Dermis microvascular lymphatic vessel endothelial cell (primary cell): Measurements from ENCODE around the gene FBXL7. TPM values are rescaled to one million over a fixed set of nuclear protein-coding genes. Genes with fewer than 3 reads are reported as not detected.

Experiments
- DNase-seq, 2 donors: peaks; one replicate each; pipeline versions ENCODE4 v3.0.0 to v3.0.0-alpha.2; 2010; ENCODE audit warnings: low read depth in 2 of 2
- total RNA-seq: library from RNA; depleted of rRNA; stranded (reverse); fragments of >200 nt; gene quantifications from 2 replicates; pipeline ENCODE4 v1.2.1, GENCODE V29; 2014

The FBXL7 gene
- total RNA-seq, 1 donor from 2014 or later = 8.6 TPM

GRCh38 chr5:15704397-15704947, 204.5 kb downstream of the FBXL7 start:
- no peak for DNase-seq

GRCh38 chr5:15707631-15708030, 207.7 kb downstream of the FBXL7 start:
- DNase-seq = no peak

GRCh38 chr5:15711892-15712291, 211.9 kb downstream of the FBXL7 start:
- DNase-seq = no peak

DNA sequence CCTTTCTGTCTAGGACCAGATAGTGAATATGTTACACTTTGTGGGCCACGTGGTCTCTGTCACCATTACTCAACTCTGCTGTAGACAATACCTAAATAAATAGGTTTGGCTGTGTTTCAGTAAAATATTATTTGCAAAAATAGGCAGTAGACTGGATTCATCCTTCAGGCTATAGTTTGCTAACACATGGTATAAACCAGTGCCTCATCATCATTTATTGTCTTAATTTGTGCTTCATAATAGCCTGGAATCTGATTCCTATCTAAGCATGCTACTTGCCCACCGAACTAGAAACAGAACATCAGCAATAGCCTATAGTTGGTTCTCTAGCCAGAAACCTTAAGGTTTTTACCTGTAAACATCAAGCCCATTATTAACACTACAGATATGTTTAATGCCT, 215.6 kb downstream of the FBXL7 start:
- no peak for DNase-seq

- DNase-seq = no peak
These were observed 216.0 kb downstream of the FBXL7 start for GRCh38 chr5:15715967-15716366.

- peak in 1 of 2 donors; percentile 33 for DNase-seq
These were observed 217.0 kb downstream of the FBXL7 start for GRCh38 chr5:15717001-15717400.

- DNase-seq = peak; percentile 45 to 63
These were observed 218.6 kb downstream of the FBXL7 start for GRCh38 chr5:15718421-15719179.

DNA sequence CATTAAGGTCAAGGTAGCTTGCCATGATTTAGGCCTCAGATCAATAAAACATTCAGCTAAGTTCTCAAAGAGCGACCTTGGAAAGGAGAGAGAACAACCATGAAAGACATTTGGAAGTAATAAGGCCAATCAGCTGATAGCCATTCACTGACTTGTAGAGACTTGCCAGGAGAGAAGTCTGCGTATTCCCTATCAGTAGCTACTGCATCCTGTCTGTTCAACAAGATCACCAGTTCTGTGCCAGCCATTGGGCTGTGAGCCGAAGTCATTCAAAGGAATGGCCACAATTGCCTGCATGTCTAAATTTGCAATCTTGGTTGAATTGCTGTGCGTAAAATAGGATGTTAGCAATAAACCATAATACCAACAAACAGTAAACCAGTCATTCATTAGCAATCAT, 219.8 kb downstream of the FBXL7 start:
- peak; percentile 18 to 85 for DNase-seq

DNA sequence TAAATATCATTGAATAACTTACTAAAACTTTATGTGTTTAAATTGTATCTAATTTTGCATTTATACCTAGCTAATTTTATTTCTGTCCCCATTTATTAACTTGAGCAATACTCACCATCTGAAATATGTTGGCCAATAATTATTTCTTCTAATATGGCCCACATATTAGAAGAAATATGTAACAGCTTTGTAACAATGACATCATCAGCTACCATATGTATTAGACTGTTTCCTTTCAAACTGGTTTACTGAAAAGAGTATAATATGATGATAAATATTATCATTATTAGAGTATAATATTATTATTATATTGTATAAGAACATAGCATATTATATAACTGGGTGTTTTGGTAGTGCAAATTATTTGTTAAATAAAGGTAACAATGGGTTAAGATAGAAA, 220.5 kb downstream of the FBXL7 start:
- DNase-seq = no peak

GRCh38 chr5:15722305-15722704, 222.3 kb downstream of the FBXL7 start:
- peak; percentile 18 to 28 for DNase-seq

DNA sequence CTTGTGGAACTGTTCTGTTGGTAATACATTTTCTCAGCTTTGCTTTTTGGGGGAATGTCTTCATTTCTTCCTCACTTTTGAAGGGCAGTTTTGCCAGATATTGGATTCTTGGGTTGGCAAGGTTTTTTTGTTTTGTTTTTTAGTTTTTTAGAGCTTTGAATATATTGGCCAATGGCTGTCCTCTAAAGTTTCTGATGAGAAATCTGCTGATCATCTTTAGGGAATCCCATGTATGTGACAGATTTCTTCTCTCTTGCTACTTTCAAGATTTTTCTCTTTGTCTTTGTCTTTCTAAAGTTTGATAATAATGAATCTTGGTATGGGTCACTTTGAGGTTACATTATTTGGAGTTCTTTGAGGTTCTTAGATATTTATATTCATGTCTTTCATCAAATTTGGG, 227.4 kb downstream of the FBXL7 start:
- no peak for DNase-seq

- no peak for DNase-seq
These were observed 228.8 kb downstream of the FBXL7 start for GRCh38 chr5:15728811-15729210.

DNA sequence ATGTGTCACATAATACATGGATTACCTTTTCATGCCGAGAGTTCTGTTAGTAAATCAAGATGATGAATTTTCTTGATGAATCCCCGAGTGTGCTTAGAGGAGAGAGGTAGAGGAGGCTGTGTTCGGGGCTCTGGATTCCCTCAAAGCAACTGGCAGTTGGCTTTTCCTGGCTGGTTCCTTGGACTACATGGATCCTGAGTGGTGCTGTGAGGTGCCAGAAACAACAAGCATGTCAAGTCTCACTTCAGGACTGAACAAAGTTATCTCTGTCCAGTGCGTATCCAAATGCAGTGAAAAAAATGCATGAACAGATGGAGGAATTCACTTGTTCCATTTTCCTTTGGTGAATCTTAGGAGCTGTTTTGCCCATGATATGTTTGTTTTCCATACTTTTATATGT, 231.7 kb downstream of the FBXL7 start:
- no peak for DNase-seq

DNA sequence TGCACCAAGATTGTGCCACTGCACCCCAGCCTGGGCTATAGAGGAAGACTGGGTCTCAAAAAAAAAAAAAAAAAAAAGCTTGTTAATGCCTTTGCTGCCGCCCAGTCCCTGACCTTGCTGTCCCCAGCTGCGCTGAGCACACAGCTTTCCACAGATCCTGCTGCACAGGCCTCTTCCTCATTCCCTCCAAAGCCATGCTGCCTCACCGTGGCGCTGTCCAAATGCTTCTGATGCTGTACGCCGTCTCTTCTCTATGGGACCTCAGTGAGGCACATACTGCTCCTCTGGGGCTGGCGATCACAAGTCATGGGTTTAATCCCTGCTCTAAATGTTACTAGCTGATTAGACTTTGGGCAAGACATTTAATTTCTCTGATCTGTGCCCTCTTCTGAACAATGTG, 234.1 kb downstream of the FBXL7 start:
- no peak for DNase-seq

DNA sequence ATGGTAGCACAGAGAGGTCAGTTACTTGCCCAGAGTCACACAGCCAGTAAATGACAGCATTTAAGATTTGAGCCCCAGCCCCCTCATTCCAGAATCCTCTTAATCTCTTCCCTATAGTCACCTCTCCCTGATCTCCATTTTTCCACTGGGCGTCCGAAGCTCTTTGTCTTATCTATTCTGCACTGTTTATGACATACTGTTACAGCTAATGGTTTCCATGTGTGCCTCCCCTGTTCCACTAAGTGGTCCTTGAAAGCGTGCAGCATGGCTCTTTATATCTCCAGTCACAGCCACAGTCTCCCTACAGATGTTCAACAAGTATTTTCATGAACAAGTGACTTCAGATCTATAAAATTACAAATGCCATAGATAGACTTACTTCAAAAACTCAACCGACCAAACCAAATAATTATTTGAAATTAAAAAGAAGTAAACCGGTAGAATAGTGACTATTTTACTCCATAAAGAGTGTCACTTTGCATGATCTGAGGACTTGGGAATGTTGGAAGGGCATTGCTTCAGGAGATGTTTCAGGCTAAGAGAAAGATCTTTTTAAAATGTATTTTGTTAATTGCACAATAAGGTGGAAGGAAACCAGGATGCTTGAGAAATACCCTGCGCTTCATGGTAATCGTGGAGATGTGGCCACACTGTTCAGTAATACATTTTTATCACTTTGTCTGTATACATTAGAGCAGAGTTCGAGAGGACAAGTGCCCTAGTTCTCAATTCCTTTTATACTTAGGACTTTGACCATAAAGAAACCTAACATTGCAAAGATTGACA, 237.2 kb downstream of the FBXL7 start:
- no peak for DNase-seq

DNA sequence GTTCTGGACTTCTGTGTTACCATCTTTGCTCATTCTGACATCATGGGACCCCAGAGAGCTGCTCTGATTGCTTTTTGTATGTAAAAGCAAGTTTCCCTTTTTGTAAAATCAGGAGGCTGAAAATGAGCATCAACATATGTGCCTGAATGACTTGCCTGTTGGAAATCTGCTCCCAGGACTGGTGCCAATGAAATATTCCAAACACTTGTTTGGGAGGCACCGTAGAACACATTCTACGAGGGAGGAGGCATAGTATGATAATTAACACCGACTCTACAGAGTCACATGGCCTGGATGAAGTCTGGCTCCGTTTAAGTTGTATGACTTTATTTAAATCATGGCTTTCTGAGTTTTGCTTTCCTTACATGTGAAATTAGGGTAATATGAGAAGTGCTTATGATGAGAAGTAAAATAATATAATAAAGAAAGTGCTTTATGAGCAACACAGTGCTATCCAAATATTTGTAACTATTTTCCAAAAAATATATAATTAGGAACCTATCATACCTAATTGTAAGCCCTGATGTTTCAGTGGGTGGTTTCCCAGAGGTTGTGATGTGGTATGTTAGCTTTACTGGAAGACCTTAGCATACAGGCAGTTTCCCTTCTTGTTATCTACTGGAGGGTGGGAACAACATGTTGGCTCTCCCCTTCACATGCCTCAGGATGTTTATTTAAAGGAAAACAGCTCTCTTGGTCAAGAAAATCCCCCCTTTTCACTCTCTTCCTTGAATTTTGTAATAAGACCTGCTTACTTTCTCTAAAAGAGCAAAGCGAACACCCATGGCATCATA, 238.1 kb downstream of the FBXL7 start:
- DNase-seq = no peak

DNA sequence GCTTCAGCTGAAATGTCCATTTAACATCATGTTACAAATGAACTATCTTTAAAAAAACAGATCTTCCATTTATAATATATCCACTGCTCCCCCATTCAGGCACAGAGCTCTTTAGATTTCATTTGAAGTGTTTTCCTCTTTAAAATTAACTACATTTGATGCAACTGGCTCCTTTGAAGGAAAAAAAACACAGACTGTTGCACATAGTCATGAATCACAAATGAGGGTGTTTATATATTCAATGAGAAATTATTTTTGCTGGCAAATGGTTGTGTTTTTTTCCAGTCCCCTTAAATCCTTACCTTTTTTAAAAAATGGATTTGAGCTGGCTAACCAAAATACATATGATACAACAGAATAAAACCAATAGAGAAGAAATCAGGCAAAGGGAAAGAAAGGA, 240.4 kb downstream of the FBXL7 start:
- DNase-seq = no peak

DNA sequence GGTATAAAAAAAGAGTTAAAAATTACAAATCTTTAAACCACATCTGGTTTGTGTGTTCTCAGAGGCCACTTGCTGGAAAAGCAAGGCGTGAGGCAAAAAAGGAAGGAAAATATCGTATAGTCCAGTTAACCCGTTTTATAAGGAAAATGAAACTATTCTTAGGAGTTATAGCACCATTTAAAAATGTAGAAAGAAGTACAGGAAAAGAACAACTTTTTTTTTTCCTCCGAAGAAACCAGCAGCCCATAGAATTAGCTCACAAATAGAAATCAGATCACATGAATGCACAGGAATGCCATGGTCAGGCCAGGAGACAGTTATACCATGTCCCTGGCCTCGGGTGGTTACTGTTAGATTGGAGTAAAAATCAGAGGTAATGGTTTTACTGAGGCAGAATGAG, 241.6 kb downstream of the FBXL7 start:
- DNase-seq = no peak

GRCh38 chr5:15746833-15747232, 246.9 kb downstream of the FBXL7 start:
- no peak for DNase-seq

- DNase-seq = no peak
These were observed 248.3 kb downstream of the FBXL7 start for GRCh38 chr5:15748266-15748665.

- no peak for DNase-seq
These were observed 252.8 kb downstream of the FBXL7 start for GRCh38 chr5:15752663-15753285.
